Neural progenitor cell (in vitro differentiated cells): ENCODE data around the gene NINL. TPM values are rescaled to one million over a fixed set of nuclear protein-coding genes. Genes with fewer than 3 reads are reported as not detected.
"Not testable (repeated sequence)": the region's sequence is repeated elsewhere in the genome, so short reads cannot be mapped to it uniquely, and the experiment has no call there.

Source experiments
- DNase-seq: peaks from one replicate; pipeline ENCODE4 v3.0.0-alpha.2; 2016; ENCODE audit warnings: low spot score
- H2AFZ ChIP-seq: fragments of 200-600 bp; sonication (generic); replicated peaks from 2 replicates; pipeline ENCODE4 v1.6.1; 2016; ENCODE audit warnings: antibody characterized with exemption
- H3F3A ChIP-seq: fragments of 200-600 bp; sonication (generic); 2 replicates; pipeline ENCODE4 v1.6.1; 2016; ENCODE audit warnings: antibody characterized with exemption, low read depth
- H3K27ac ChIP-seq: fragments of 200-600 bp; sonication (generic); 2 replicates; pipeline ENCODE4 v1.5.1; 2016; ENCODE audit warnings: mild to moderate bottlenecking
- H3K27me3 ChIP-seq: fragments of 200-600 bp; sonication (generic); 2 replicates; pipeline ENCODE4 v1.6.1; 2016; ENCODE audit warnings: mild to moderate bottlenecking, moderate library complexity
- H3K36me3 ChIP-seq: fragments of 200-600 bp; sonication (generic); 2 replicates; pipeline ENCODE4 v1.5.1; 2016
- H3K4me1 ChIP-seq: fragments of 200-600 bp; sonication (generic); 2 replicates; pipeline ENCODE4 v1.6.1; 2016; ENCODE audit warnings: mixed run types
- H3K4me2 ChIP-seq: fragments of 200-600 bp; sonication (generic); 2 replicates; pipeline ENCODE4 v1.6.1; 2016
- H3K4me3 ChIP-seq: fragments of 200-600 bp; sonication (generic); 2 replicates; pipeline ENCODE4 v1.5.1; 2016
- H3K79me2 ChIP-seq: fragments of 200-600 bp; sonication (generic); 2 replicates; pipeline ENCODE4 v1.6.1; 2016; ENCODE audit warnings: low read depth
- H3K9ac ChIP-seq: fragments of 200-600 bp; sonication (generic); 2 replicates; pipeline ENCODE4 v1.6.1; 2016
- H3K9me3 ChIP-seq: fragments of 200-600 bp; sonication (generic); 2 replicates; pipeline ENCODE4 v1.5.1; 2016; ENCODE audit warnings: low read depth
- H4K20me1 ChIP-seq: fragments of 200-600 bp; sonication (generic); 2 replicates; pipeline ENCODE4 v1.6.1; 2016; ENCODE audit warnings: low read depth
- H3K27ac Mint-ChIP-seq: 3 replicates; pipeline ENCODE4 v1.8.0; 2021; ENCODE audit warnings: mixed read lengths
- H3K27me3 Mint-ChIP-seq: 2 replicates; pipeline ENCODE4 v1.8.0; 2022; ENCODE audit warnings: low read depth, mild to moderate bottlenecking, inconsistent platforms, moderate library complexity, mixed read lengths; ENCODE audit not compliant: insufficient read depth
- H3K36me3 Mint-ChIP-seq: 3 replicates; pipeline ENCODE4 v1.8.0; 2021; ENCODE audit warnings: mixed read lengths
- H3K4me1 Mint-ChIP-seq: 3 replicates; pipeline ENCODE4 v1.8.0; 2021; ENCODE audit warnings: mixed read lengths
- H3K4me3 Mint-ChIP-seq: 3 replicates; pipeline ENCODE4 v1.8.0; 2021; ENCODE audit warnings: mild to moderate bottlenecking, moderate library complexity, mixed read lengths
- H3K9me3 Mint-ChIP-seq: 3 replicates; pipeline ENCODE4 v1.8.0; 2020; ENCODE audit warnings: mixed read lengths
- EZH2 ChIP-seq: fragments of 200-600 bp; sonication (generic); IDR thresholded peaks from 2 replicates; pipeline ENCODE4 v1.6.1; 2017; ENCODE audit warnings: antibody characterized with exemption, mild to moderate bottlenecking, moderate library complexity
- EZH2phosphoT487 ChIP-seq: fragments of 200-600 bp; sonication (generic); IDR thresholded peaks from 2 replicates; pipeline ENCODE4 v1.6.1; 2017; ENCODE audit warnings: antibody characterized with exemption
- total RNA-seq: library from RNA; depleted of rRNA; stranded (reverse); fragments of >200 nt; gene quantifications from 2 replicates; pipeline ENCODE4 v1.2.3, GENCODE V29; 2015; ENCODE audit warnings: low replicate concordance
- TF ChIP-seq, protein P1 (sequence below): fragments of 200-600 bp; sonication (generic); IDR thresholded peaks from 2 replicates; pipeline ENCODE4 v1.5.1; 2017; ENCODE audit warnings: antibody characterized with exemption, mild to moderate bottlenecking

NINL gene
- total RNA-seq, 1 donor from 2014 or later: 21.5 TPM

DNA sequence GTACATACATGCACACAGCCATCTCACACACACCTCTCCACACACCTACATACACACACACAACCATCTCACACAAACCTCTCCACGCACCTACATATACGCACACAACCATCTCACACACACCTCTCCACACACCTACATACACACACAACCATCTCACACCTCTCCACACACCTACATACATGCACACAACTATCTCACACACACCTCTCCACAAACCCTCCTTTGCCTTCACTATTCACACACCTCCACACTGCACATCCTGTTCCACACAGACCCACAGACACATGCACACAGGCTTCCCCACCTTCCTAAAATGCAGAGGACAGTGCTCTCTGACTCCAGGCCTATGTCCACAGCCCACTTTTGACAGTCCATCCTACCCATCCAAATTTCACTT, 16.3 kb upstream of the NINL start:
- Histone ChIP-seq H2AFZ (no peak overlapping the region), H3K36me3 (no peaks in the 10 kb centered on the region), H3K4me2 (no peak overlapping the region), H3K9ac (no peak overlapping the region), H3K9me3 (no peaks in the 10 kb centered on the region), H3F3A (no peaks in the 10 kb centered on the region), H3K4me1 (no peaks in the 10 kb centered on the region), H3K27me3 (no peaks in the 10 kb centered on the region), H3K27ac (no peak overlapping the region), H4K20me1 (no peaks in the 10 kb centered on the region), H3K79me2 (no peaks in the 10 kb centered on the region), H3K4me3 (no peak overlapping the region)
- Mint-ChIP-seq H3K9me3 (no peaks in the 10 kb centered on the region), H3K36me3 (no peaks in the 10 kb centered on the region), H3K27me3 (peaks cover 3% of the 10 kb centered on the region), H3K27ac (no peak overlapping the region), H3K4me1 (no peaks in the 10 kb centered on the region), H3K4me3 (no peak overlapping the region)
- DNase-seq: no peak
- TF ChIP-seq, protein P1, sequence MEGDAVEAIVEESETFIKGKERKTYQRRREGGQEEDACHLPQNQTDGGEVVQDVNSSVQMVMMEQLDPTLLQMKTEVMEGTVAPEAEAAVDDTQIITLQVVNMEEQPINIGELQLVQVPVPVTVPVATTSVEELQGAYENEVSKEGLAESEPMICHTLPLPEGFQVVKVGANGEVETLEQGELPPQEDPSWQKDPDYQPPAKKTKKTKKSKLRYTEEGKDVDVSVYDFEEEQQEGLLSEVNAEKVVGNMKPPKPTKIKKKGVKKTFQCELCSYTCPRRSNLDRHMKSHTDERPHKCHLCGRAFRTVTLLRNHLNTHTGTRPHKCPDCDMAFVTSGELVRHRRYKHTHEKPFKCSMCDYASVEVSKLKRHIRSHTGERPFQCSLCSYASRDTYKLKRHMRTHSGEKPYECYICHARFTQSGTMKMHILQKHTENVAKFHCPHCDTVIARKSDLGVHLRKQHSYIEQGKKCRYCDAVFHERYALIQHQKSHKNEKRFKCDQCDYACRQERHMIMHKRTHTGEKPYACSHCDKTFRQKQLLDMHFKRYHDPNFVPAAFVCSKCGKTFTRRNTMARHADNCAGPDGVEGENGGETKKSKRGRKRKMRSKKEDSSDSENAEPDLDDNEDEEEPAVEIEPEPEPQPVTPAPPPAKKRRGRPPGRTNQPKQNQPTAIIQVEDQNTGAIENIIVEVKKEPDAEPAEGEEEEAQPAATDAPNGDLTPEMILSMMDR: no peak
- TF ChIP-seq EZH2 (no peak), EZH2phosphoT487 (no peak)

DNA sequence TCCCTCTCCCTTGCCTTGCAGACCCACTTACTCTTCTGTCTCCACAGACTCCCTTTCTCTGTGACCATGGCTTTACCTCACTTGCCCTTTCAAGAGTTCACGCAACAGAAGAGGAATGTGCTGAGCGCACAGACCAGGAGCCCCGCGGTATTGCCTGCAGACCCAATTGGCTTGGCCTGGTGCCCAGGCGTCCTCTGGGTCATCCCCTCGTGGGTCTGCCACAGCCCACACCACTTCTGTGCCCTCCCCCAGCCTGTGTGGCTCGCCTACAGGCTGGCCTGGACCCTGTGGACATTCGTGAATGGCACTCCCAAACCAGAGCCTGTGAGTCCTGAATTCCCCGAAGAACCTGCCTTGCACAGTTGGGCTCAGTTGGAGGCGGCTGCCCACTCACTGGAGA, 15.3 kb upstream of the NINL start:
- no peaks in the 10 kb centered on the region for H3K9me3 Mint-ChIP-seq
- H3K4me3 Mint-ChIP-seq: no peak overlapping the region
- H3K36me3 Mint-ChIP-seq: no peaks in the 10 kb centered on the region
- no peaks in the 10 kb centered on the region for H3K9me3 ChIP-seq
- H3K27me3 ChIP-seq: no peaks in the 10 kb centered on the region
- H3K27ac Mint-ChIP-seq: no peak overlapping the region
- no peak for DNase-seq
- no peak overlapping the region for H3K4me2 ChIP-seq
- no peaks in the 10 kb centered on the region for H3F3A ChIP-seq
- H3K79me2 ChIP-seq: no peaks in the 10 kb centered on the region
- H3K9ac ChIP-seq: no peak overlapping the region
- TF ChIP-seq, protein P1: no peak
- no peak for TF ChIP-seq EZH2phosphoT487
- TF ChIP-seq EZH2: no peak
- no peak overlapping the region for H3K4me3 ChIP-seq
- H3K27me3 Mint-ChIP-seq: peaks cover 3% of the 10 kb centered on the region
- no peaks in the 10 kb centered on the region for H4K20me1 ChIP-seq
- no peaks in the 10 kb centered on the region for H3K4me1 Mint-ChIP-seq
- H3K4me1 ChIP-seq: no peaks in the 10 kb centered on the region
- H3K27ac ChIP-seq: no peak overlapping the region
- H2AFZ ChIP-seq: no peak overlapping the region
- H3K36me3 ChIP-seq: no peaks in the 10 kb centered on the region

DNA sequence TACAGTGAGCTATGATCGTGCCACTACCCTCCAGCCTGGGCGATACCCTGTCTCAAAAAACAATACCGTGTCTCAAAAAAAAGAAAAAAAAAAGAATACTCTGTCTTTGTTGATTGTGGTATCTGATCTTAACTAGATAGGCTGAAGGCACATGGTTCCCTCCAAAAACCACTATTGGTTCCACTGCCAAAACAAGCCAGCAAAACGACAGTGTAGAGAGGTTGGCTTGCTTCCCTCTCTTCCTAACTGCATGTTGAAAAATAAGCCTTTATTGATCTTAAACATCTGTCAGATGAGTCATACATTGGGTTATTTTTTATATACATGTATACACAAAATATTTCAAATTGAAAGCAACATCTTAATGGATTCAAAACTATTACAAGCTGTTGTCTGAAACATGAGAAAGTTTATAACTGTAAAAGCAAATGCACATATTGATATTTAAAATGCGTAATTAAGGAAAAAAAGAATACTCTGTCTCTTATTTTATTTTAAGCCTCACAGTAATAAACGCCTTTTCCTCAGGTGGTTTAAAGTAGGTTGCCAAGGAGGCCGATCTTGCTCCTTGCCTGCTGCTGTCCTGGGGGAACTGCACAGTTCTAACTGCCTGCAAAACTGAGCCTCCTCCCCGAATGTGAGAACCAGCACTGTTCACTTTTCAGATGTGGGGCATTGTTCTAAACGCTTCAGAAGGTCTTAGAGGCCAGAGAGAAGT, 7.0 kb upstream of the NINL start:
- Mint-ChIP-seq H3K36me3 (no peaks in the 10 kb centered on the region), H3K4me1 (peaks cover 10% of the 10 kb centered on the region), H3K4me3 (no peak overlapping the region), H3K27me3 (peaks cover under 1% of the 10 kb centered on the region), H3K9me3 (no peaks in the 10 kb centered on the region), H3K27ac (no peak overlapping the region)
- no peak overlapping the region for H3K4me2 ChIP-seq
- no peaks in the 10 kb centered on the region for H3K27me3 ChIP-seq
- H4K20me1 ChIP-seq: no peaks in the 10 kb centered on the region
- no peaks in the 10 kb centered on the region for H3K9me3 ChIP-seq
- no peak overlapping the region for H3K4me3 ChIP-seq
- no peaks in the 10 kb centered on the region for H3K36me3 ChIP-seq
- TF ChIP-seq EZH2: no peak
- TF ChIP-seq, protein P1: no peak
- TF ChIP-seq EZH2phosphoT487: no peak
- no peak overlapping the region for H3K27ac ChIP-seq
- no peak overlapping the region for H3K9ac ChIP-seq
- DNase-seq: no peak
- H2AFZ ChIP-seq: no peak overlapping the region
- no peaks in the 10 kb centered on the region for H3F3A ChIP-seq
- no peaks in the 10 kb centered on the region for H3K79me2 ChIP-seq
- no peaks in the 10 kb centered on the region for H3K4me1 ChIP-seq

DNA sequence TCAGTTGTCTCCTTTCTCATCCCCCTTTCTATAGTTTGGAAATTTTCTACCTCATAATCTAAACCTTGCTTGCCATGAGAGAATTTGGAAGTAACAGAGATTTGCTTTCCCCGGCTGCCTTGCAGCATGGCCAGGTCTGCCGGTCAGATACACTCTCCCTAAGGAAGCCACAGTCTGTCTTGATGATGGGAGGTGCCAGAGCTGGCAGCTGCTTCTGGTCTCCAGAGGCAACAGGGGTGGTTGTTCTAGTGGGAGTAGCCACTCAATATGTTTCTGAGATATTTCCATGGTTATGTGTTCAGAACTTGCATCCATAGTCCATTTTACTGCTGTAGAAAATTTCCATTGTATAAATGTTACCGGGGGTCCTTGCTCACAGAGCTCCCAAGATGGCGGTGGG, 5.4 kb upstream of the NINL start:
- not testable (repeated sequence) for H3K4me3 Mint-ChIP-seq, H4K20me1 ChIP-seq, H3K36me3 Mint-ChIP-seq, H3K4me3 ChIP-seq, H3K9me3 ChIP-seq, H2AFZ ChIP-seq, H3K4me1 ChIP-seq, H3K4me2 ChIP-seq, H3K27me3 ChIP-seq, H3K27ac ChIP-seq, H3K79me2 ChIP-seq, H3F3A ChIP-seq, DNase-seq, H3K27ac Mint-ChIP-seq, H3K9ac ChIP-seq, H3K36me3 ChIP-seq, H3K27me3 Mint-ChIP-seq, H3K9me3 Mint-ChIP-seq
- H3K4me1 Mint-ChIP-seq: peaks cover 12% of the 10 kb centered on the region
